OCI-LY3 (cell line): ENCODE results near the gene PER3.

Experiments
- EZH2phosphoT487 ChIP-seq: fragments of 200-600 bp; shearing (Covaris generic); IDR thresholded peaks from 2 replicates; pipeline ENCODE4 v1.6.1; 2018; ENCODE audit warnings: antibody characterized with exemption, mixed run types, low read depth
- TF ChIP-seq, protein P1 (sequence below): fragments of 200-600, 300-600 bp; sonication (generic); IDR thresholded peaks from 2 replicates; pipeline ENCODE4 v1.5.1; 2014; ENCODE audit warnings: antibody characterized with exemption, low read length, low read depth

DNA sequence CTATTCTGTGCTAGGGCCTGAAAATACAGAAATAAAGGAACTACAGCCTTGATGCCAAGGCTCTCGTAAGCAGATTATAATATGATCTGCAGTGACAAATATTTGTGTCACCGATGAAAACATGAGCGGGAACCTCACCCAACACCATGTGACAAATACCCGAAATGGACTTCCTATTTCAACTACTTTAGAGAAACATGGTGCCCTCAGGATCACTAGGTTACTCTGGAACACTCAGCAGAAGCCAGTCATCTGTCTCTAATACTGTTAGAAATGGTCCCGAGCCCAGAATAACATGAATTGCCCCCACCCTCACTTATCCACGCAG lies 13.5 kb upstream of the PER3 start:
- TF ChIP-seq, protein P1, sequence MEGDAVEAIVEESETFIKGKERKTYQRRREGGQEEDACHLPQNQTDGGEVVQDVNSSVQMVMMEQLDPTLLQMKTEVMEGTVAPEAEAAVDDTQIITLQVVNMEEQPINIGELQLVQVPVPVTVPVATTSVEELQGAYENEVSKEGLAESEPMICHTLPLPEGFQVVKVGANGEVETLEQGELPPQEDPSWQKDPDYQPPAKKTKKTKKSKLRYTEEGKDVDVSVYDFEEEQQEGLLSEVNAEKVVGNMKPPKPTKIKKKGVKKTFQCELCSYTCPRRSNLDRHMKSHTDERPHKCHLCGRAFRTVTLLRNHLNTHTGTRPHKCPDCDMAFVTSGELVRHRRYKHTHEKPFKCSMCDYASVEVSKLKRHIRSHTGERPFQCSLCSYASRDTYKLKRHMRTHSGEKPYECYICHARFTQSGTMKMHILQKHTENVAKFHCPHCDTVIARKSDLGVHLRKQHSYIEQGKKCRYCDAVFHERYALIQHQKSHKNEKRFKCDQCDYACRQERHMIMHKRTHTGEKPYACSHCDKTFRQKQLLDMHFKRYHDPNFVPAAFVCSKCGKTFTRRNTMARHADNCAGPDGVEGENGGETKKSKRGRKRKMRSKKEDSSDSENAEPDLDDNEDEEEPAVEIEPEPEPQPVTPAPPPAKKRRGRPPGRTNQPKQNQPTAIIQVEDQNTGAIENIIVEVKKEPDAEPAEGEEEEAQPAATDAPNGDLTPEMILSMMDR, result no peak
- TF ChIP-seq EZH2phosphoT487, result no peak
